Astrocyte of the cerebellum (primary cell): ENCODE data around the gene NAT16.
A peak's percentile ranks its signal among the peaks of the same experiment; 100 is the strongest.
"Not testable (repeated sequence)": the region's sequence is repeated elsewhere in the genome, so short reads cannot be mapped to it uniquely, and the experiment has no call there.

Experiments
- DNase-seq: peaks from one replicate; pipeline ENCODE4 v3.0.0-alpha.2; 2011; ENCODE audit warnings: low read depth
- H3K4me3 ChIP-seq: 2 replicates; pipeline ENCODE4 v1.5.1; 2011; ENCODE audit warnings: mild to moderate bottlenecking, low read depth, low read length, moderate library complexity
- in situ Hi-C: cut with HindIII; loops from 2 replicates; pipeline ENCODE4 v1.10.0; 2017; ENCODE audit warnings: low sequenced_read_pairs
- TF ChIP-seq, protein P1 (sequence below): IDR thresholded peaks from 2 replicates; pipeline ENCODE4 v1.5.1; 2012; ENCODE audit warnings: low read length, low read depth, moderate library complexity, mild to moderate bottlenecking; ENCODE audit errors: missing control alignments

The NAT16 gene

DNA sequence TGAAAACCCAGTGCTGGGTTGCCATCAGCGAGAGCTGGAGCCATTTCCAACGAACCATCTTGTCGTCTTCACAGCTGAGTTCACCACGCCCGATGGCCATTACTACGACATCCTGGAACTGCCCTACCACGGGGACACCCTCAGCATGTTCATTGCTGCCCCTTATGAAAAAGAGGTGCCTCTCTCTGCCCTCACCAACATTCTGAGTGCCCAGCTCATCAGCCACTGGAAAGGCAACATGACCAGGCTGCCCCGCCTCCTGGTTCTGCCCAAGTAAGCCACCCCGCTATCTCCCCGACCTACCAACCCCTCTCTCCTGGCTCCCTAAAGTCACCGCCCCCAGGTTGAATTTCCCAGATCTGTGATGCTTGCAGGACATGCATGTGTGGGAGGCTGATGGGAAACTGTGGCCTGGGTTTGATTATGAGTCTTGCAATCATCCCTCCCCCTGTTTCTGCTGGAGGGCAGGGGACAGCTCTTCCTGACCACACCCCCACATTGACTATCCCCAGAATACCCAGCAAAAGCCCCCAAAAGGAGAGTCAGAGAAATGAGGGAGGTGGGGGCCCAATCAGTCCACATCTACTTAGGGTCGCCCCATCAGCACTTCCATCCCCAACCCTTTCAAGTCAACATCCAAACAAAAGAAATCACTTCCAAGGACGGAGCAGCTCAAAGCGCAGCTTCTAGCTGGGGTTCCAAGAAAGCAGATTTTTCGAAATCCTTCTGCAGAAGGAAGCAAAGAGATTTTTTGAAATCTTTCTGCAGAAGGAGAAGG lies 46.3 kb downstream of the NAT16 start:
- in situ Hi-C loops: no loop called here
- H3K4me3 ChIP-seq: no peak overlapping the region
- TF ChIP-seq, protein P1, sequence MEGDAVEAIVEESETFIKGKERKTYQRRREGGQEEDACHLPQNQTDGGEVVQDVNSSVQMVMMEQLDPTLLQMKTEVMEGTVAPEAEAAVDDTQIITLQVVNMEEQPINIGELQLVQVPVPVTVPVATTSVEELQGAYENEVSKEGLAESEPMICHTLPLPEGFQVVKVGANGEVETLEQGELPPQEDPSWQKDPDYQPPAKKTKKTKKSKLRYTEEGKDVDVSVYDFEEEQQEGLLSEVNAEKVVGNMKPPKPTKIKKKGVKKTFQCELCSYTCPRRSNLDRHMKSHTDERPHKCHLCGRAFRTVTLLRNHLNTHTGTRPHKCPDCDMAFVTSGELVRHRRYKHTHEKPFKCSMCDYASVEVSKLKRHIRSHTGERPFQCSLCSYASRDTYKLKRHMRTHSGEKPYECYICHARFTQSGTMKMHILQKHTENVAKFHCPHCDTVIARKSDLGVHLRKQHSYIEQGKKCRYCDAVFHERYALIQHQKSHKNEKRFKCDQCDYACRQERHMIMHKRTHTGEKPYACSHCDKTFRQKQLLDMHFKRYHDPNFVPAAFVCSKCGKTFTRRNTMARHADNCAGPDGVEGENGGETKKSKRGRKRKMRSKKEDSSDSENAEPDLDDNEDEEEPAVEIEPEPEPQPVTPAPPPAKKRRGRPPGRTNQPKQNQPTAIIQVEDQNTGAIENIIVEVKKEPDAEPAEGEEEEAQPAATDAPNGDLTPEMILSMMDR: no peak
- DNase-seq: no peak

DNA sequence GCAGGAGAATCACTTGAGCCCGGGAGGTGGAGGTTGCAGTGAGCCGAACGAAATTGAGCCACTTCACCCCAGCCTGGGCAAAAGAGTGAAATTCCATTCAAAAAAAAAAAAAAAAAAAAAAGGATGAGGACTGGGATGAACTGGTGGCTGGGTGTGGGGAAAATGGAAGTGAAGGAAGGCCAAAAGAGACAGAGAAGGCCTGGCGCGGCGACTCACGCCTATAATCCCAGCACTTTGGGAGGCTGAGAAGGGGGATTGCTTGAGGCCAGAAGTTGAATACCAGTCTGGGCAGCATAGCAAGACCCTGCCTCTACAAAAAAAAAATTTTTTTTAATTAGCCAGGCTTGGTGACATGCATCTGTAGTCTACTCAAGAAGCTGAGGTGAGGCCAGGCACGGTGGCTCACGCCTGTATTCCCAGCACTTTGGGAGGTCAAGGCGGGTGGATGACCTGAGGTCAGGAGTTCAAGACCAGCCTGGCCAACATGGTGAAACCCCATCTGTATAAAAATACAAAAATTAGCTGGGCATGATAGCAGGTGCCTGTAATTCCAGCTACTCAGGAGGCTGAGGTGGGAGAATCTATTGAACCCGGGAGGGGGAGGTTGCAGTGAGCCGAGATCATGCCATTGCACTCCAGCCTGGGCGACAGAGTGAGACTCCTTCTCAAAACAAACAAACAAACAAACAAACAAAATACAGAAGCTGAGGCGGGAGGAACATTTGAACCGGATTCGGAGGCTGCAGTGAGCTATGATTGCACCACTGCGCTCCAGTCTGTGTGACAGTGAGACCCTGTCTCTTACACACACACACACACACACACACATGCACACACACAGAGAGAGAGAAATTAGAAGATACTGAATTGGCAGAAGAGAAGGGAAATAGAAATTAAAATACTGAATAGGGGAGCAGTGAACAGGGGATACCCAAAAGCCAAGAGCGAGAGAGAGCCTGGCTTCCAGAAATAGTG lies 47.2 kb downstream of the NAT16 start:
- in situ Hi-C loops, H3K4me3 ChIP-seq, DNase-seq: not testable (repeated sequence)

DNA sequence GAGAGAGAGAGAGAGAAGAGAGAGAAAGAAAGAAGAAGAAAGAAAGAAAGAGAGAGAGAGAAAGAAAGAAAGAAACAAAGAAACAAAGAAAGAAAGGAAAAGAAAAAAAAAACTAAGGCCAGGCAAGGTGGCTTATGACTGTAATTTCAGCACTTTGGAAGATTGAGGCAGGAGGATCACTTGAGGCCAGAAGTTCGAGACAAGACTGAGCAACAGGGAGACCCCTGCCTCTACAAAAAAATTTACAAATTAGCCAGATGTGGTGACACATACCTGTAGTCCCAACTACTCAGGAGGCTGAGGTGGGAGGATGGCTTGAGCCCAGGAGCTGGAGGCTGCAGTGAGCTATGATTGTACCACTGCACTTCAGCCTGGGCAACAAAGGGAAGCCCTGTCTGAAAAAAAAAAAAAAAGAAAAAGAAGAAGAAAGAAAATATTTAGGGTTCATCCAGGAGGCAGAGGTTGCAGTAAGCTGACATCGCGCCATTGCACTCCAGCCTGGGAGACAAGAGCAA lies 50.4 kb downstream of the NAT16 start:
- no peak for DNase-seq
- TF ChIP-seq, protein P1: no peak
- no peak overlapping the region for H3K4me3 ChIP-seq
- in situ Hi-C loops: no loop called here

DNA sequence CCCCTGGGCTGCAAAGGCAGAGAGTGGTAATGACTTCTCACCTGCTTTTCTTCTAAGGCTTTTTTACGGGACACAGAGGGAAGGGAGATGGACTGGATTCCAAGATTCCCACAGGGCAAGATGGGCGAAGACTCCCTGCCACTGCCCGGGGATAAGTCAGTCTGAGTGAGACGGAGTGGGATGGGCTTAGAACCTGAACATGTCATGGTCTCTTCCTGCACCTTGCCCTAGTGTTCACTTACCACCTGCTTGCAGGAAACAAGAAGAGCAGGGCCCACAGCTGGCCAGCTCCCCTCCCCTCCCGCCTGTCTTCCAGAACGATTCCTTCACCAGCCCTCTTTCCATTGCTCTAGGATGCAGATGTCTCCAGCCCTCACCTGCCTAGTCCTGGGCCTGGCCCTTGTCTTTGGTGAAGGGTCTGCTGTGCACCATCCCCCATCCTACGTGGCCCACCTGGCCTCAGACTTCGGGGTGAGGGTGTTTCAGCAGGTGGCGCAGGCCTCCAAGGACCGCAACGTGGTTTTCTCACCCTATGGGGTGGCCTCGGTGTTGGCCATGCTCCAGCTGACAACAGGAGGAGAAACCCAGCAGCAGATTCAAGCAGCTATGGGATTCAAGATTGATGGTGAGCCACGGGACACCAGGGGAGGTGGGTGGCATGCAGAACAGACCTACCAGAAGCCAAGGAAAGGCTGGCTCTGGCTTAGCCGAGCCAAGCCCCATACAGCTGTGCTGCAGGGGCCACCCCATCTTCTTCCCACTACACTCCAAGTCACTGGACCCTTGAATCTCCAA lies 51.9 kb downstream of the NAT16 start:
- no peak for DNase-seq
- peak overlapping the region; percentile 61 for H3K4me3 ChIP-seq
- in situ Hi-C loops: no loop called here
- TF ChIP-seq, protein P1: no peak

DNA sequence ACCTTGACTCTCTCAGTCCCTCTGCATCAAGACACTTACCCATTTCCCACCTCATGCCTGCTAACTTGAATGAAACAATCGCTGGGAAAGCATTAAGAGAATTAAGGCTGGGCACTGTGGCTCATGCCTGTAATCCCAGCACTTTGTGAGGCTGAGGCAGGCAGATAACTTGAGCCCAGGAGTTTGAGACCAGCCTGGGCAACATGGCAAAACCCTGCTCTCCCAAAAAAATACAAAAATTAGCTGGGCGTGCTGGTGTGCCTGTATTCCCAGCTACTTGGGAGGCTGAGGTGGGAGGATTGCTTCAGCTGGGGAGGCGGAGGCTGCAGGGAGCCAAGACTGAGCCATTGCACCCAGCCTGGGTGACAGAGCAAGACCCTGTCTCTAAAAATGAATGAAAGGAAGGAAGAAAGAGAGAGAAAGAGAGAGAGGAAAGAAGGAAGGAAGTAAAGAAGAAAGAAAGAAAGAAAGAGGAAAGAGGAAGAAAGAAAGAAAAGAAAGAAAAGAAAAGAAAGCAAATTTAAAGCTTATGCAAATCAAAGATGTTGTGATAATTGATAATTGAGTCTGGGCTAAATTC lies 52.5 kb downstream of the NAT16 start:
- in situ Hi-C loops: no loop called here
- peak overlapping the region; percentile 61 for H3K4me3 ChIP-seq
- DNase-seq: no peak
- TF ChIP-seq, protein P1: no peak

DNA sequence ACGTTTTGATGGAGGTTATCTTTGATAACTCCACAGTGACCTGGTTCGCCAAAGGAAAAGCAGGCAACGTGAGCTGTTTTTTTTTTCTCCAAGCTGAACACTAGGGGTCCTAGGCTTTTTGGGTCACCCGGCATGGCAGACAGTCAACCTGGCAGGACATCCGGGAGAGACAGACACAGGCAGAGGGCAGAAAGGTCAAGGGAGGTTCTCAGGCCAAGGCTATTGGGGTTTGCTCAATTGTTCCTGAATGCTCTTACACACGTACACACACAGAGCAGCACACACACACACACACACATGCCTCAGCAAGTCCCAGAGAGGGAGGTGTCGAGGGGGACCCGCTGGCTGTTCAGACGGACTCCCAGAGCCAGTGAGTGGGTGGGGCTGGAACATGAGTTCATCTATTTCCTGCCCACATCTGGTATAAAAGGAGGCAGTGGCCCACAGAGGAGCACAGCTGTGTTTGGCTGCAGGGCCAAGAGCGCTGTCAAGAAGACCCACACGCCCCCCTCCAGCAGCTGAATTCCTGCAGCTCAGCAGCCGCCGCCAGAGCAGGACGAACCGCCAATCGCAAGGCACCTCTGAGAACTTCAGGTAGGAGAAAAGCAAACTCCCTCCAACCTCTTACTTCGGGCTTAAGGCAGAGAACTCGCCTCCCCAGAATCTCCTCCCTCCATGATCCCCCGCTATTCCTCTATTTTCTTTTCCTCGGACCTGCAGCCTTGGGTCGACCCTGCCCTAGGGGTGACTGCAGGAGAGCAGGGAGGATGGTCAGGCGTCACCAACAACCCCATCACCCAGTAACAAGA lies 53.2 kb downstream of the NAT16 start, which contains the start of gene SERPINE1:
SERPINE1 (plus strand) TSS at position 454 of the 809 bp plus-strand sequence. CDS start 1,290 bp downstream, outside the sequence.
- in situ Hi-C loops: no loop called here

More for the DNA sequence above, 53.2 kb downstream of the NAT16 start, which contains the start of gene SERPINE1:
- TF ChIP-seq, protein P1: no peak
- H3K4me3 ChIP-seq: peak within 1 kb of the TSS; percentile 61
- peak; percentile 96 for DNase-seq
